IgD-negative memory B cell (primary cell): ENCODE measurements around the gene DNAAF3. TPM values are rescaled to one million over a fixed set of nuclear protein-coding genes. Genes with fewer than 3 reads are reported as not detected.
"Not testable (repeated sequence)": the region's sequence is repeated elsewhere in the genome, so short reads cannot be mapped to it uniquely, and the experiment has no call there.

ENCODE experiments used
- H3K27ac Mint-ChIP-seq, 3 donors: one replicate each; pipeline ENCODE4 v1.8.0; 2020 to 2022; ENCODE audit warnings: mild to moderate bottlenecking in 3 of 3, mixed read lengths in 3 of 3, moderate library complexity in 1 of 3
- H3K27me3 Mint-ChIP-seq: one replicate; pipeline ENCODE4 v1.8.0; 2021; ENCODE audit warnings: mixed read lengths
- H3K36me3 Mint-ChIP-seq: one replicate; pipeline ENCODE4 v1.8.0; 2020; ENCODE audit warnings: mild to moderate bottlenecking, mixed read lengths
- H3K4me1 Mint-ChIP-seq, 3 donors: one replicate each; pipeline ENCODE4 v1.8.0; 2020 to 2022; ENCODE audit warnings: mixed read lengths in 3 of 3, mild to moderate bottlenecking in 1 of 3
- H3K4me3 Mint-ChIP-seq, 4 donors: one replicate each; pipeline ENCODE4 v1.8.0; 2020 to 2022; ENCODE audit warnings: mild to moderate bottlenecking in 4 of 4, mixed read lengths in 4 of 4, moderate library complexity in 3 of 4
- H3K9me3 Mint-ChIP-seq, 3 donors: one replicate each; pipeline ENCODE4 v1.8.0; 2020 to 2021; ENCODE audit warnings: mixed read lengths in 3 of 3, mild to moderate bottlenecking in 1 of 3
- polyA plus RNA-seq: library from polyadenylated mRNA; unstranded; fragments of 300-500 nt; fragmentation: Illumina TruSeq; gene quantifications from one replicate; pipeline ENCODE4 v1.2.3, GENCODE V29; 2021

The DNAAF3 gene
- polyA plus RNA-seq: not detected

DNA sequence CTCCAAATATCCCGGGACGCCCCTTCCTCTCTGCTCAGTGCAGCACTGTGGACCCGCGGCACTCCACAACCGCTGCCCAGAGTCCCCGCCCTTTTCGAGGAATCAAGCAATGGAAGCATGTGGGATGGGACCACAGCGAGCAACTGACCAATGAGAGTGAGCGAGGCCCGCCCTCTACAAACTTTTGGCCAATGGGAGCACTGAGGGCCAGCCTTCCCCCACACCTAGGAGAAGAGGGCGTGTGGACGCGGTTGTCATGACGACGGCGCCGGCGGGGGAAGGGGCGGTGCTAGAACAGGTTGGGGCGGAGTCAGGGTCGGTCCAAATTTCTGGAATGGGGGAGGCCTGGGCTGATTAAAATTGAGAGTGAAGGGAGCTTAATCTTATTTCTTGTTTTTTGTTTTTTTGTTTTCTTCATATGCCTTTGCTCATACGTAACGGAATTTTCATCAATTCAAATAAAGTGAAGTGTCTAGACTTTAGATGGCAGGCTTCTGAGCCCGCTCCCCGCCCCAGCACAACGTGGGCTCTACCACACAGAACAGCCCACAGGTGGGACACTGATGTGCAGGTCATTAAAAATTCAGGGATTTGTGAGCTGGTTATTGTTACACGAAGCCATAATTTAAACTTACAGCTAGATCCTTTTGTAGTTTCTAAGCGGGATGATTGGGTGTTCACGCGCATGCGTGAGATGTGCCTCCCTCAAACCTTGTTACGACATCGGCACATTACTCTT is at the start of gene DNAAF3:
DNAAF3 (minus strand) TSS at position 84 of the 739 bp plus-strand sequence. CDS start 200 bp downstream, outside the sequence.
- no peaks in the 10 kb centered on the region for H3K36me3 Mint-ChIP-seq
- H3K4me3 Mint-ChIP-seq: peak within 1 kb of the TSS in 3 of 4 donors; percentile 25 to 76 (median 69)
- peaks cover 0 to 8% (median 8%) of the 10 kb centered on the region in 3 donors for H3K4me1 Mint-ChIP-seq
- peaks cover 3 to 4% (median 3%) of the 10 kb centered on the region in 3 donors for H3K9me3 Mint-ChIP-seq
- peak within 1 kb of the TSS; percentile 25 to 85 (median 64) for H3K27ac Mint-ChIP-seq
- peaks cover 49% of the 10 kb centered on the region for H3K27me3 Mint-ChIP-seq

DNA sequence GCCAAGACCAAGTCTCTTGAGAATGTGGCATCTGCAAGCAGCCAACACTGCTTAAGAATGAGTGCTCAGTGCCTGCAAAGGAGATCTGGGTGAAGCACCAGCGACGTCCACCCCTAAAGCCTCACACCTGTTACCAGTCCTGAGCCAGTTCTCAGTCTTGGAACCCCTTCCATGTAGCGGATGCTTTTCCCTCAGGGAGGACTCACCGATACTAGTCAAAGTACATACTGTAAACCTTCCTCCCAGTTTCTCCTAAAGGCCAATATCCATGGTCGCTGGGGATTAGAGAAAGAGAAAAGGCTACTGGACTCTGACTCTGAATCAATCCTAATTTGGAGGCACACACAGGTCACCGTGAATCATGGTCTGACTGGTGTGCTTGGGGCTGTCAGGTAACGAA is 47.1 kb upstream of the DNAAF3 start:
- Mint-ChIP-seq H3K27me3 (peaks cover 18% of the 10 kb centered on the region), H3K4me3 (peak overlapping the region in 1 of 4 donors; percentile 41), H3K27ac (no peak overlapping the region), H3K9me3 (peaks cover 5 to 11% (median 5%) of the 10 kb centered on the region in 3 donors), H3K36me3 (peaks cover 1% of the 10 kb centered on the region), H3K4me1 (peaks cover 0 to 6% (median 5%) of the 10 kb centered on the region in 3 donors)

DNA sequence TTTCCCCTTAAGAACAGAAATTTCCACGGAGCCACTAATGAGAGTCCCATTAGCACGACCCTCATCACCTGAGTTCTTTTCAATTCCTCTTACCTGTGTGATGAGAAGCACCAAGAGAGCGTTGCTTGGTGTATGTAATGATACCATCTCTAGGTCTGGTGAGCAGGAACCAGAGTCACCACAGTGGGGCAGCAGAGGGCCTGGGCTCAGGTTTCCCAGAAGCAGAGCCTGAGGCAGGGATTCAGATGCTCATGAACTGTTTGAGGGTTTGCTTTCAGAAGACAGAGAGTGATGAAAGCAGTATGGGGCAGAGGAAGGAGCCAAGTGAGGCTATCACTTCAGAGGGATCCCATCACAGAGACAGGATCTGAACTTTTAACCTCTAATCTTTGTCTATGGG is 46.0 kb upstream of the DNAAF3 start:
- H3K36me3 Mint-ChIP-seq: peaks cover 1% of the 10 kb centered on the region
- H3K4me1 Mint-ChIP-seq: peaks cover 0 to 6% (median 5%) of the 10 kb centered on the region in 3 donors
- no peak overlapping the region for H3K27ac Mint-ChIP-seq
- H3K4me3 Mint-ChIP-seq: no peak overlapping the region
- peaks cover 18% of the 10 kb centered on the region for H3K27me3 Mint-ChIP-seq
- peaks cover 5 to 11% (median 5%) of the 10 kb centered on the region in 3 donors for H3K9me3 Mint-ChIP-seq

DNA sequence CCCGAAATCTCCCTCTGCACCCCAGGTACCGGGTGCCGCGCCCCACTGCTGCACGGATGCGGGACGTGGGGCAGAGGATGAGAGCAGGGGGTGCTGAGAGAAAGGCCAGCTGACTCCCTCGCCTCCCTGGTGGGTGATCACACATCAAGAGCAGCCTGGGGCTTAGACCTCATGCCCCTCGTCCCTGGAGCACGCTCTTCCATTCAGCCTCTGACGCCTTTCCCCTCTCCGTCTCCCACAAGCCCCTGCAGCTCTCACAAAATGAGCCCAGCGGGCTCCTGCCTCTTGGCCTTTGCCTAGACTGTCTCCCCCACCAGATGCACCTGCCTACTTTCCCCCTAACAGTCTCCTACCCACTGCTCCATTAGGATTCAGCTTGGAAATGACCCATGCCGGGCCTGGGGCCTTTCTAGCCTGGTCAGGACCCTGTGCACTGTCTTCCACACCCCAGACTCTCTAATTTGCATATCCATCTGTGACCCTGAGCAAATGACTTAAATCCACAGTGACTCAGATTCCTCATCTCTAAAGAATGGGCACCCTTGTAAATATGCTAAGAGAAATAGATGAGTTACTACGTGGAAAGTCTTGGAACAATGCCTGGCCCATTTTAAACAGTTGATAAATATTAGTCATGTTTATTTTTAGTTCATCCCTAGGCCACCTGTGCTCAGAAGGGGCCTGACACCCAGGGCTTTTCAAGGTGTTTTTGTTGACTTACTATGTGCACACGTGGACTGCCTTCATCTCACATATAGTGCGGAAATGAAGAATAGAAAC is 43.5 kb upstream of the DNAAF3 start:
- peaks cover 14% of the 10 kb centered on the region for H3K27me3 Mint-ChIP-seq
- peak overlapping the region in 1 of 3 donors; percentile 62 for H3K27ac Mint-ChIP-seq
- no peak overlapping the region for H3K4me3 Mint-ChIP-seq
- H3K36me3 Mint-ChIP-seq: no peaks in the 10 kb centered on the region
- H3K4me1 Mint-ChIP-seq: peaks cover 0 to 3% (median 0%) of the 10 kb centered on the region in 3 donors
- H3K9me3 Mint-ChIP-seq: peaks cover 5 to 11% (median 5%) of the 10 kb centered on the region in 3 donors

DNA sequence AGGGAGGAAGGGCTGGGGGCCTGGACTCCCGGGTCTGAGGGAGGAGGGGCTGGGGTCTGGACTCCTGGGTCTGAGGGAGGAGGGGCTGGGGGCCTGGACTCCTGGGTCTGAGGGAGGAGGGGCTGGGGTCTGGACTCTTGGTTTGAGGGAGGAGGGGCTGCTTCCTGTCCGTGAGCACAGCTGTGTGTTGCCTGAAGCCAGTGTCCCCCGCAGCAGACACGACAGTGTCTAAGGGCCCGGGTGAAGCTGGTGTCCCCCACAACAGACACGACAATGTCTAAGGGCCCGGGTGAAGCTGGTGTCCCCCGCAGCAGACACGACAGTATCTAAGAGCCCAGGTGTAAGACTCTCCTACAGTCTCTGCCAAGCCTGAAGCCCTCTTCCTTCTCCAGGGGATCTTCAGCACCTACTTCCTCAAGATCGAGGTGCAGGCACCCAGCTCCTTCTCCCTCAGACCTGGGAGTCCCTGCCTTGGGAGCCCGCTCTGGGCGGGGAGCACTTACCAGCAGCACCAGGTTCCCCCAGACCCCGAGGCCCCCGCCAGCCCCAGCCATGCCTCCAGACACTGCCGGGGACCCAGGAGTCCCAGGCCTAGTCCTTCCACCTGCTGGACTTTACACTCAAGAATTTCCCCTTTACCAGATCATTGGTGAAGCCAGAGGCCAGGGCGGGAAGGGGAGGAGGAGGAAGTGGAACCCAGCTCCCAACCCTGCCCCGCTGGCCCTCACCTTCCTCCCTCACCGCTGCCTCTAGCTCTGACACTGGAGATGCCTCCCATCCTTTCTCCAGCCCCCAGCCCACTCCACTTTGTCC is 42.7 kb upstream of the DNAAF3 start, which contains the start of gene PTPRH:
PTPRH (minus strand) TSS at position 622 of the 813 bp plus-strand sequence; CDS start at position 554, 68 bp downstream.
- Mint-ChIP-seq H3K9me3 (peaks cover 5 to 9% (median 5%) of the 10 kb centered on the region in 3 donors), H3K27me3 (peaks cover 18% of the 10 kb centered on the region), H3K27ac (peak within 1 kb of the TSS in 1 of 3 donors; percentile 62), H3K4me1 (peaks cover 0 to 3% (median 0%) of the 10 kb centered on the region in 3 donors), H3K36me3 (no peaks in the 10 kb centered on the region), H3K4me3 (no peak within 1 kb of the TSS)

DNA sequence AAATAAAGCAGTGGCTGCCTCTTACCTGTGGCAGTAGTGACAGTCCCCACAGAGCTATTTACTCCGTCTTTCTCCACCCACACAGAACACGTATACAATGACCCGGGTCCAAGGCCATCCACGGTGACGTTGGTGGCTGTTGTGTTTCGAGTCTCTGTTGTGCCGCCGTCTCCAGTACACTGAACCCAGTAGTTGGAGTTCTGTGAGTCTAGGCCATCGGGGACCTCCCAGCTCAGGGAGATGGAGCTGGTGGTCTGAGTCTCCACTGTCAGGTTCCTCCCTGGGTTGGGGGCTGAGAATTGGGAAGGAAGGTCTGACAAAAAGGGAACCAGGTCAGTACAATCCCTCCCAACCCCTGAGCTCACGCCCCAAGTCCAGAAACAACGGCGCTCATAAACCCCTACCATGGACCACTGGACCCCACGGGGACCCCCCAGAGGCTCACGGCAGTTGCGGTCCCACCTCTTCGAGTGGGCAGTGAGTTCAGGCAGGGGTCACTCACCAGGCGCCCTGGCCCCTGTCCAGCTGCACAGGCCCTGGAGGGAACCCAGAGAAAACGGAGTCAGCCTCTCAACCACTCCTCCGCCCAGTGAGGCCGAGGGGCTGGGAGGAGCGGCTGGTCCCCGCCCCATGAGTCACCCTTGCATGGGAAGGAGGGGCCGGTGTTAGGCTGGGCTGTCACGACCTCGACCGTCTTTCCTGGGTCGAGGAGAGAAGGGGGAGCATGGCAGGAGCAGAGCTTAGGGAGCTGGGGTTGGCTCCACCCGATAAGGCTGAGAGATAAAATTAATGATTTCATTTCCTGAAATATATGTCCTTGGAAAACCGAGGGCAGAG is 40.5 kb upstream of the DNAAF3 start:
- Mint-ChIP-seq H3K9me3 (peaks cover 0 to 3% (median 0%) of the 10 kb centered on the region in 3 donors), H3K4me3 (no peak overlapping the region), H3K27ac (peak overlapping the region in 1 of 3 donors; percentile 39), H3K4me1 (peaks cover 0 to 3% (median 1%) of the 10 kb centered on the region in 3 donors), H3K27me3 (peaks cover 26% of the 10 kb centered on the region), H3K36me3 (no peaks in the 10 kb centered on the region)

DNA sequence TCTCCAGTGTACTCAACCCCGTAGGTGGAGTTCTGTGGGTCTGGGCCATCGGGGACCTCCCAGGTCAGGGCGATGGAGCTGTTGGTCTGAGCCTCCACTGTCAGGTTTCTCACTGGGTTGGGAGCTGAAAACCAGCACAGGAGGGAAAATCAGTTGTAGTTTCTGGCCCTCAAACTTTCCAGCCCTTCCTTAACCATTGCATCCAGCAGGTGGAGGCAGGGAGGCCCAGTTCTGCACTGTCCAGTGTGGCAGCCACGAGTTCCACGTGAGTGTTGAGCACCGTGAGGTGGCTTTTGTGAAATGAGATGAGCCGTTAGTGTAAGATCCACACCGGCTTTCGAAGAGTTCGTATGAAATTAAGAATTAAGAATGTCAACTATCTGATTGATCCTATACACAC is 35.8 kb upstream of the DNAAF3 start:
- not testable (repeated sequence) for H3K36me3 Mint-ChIP-seq, H3K27ac Mint-ChIP-seq, H3K9me3 Mint-ChIP-seq, H3K4me3 Mint-ChIP-seq, H3K4me1 Mint-ChIP-seq
- H3K27me3 Mint-ChIP-seq: peaks cover 27% of the 10 kb centered on the region

DNA sequence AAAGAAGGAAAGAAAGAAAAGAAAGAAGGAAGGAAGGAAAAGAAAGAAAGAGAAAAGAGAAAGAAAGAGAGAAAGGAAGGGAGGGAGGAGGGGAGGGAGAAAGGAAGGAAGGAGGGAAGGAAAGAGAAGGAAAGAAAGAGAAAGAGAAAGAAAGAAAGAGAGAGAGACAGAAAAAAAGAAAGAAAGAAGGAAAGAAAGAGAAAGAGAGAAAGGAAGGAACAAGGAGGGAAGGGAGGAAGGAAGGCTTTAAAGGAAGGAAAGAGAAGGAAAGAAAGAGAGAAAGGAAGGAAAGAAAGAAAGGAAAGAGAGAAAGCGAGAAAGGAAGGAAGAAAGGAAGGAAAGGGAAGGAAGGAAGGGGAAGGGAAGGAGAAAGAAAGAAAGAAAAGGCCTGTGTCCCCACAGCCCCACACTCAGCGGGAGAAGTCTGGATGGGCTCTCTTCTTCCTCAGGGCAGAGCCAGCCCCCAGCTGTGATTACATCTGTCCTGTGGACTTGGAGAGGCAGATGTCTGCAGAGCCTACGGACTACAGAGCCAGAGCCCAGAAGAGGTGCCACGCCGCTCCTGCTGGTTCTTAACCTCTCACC is 33.3 kb upstream of the DNAAF3 start:
- Mint-ChIP-seq H3K4me1 (peaks cover 0 to 4% (median 0%) of the 10 kb centered on the region in 3 donors), H3K36me3 (peaks cover 1% of the 10 kb centered on the region), H3K4me3 (no peak overlapping the region), H3K27me3 (peaks cover 19% of the 10 kb centered on the region), H3K9me3 (peaks cover 0 to 3% (median 0%) of the 10 kb centered on the region in 3 donors), H3K27ac (no peak overlapping the region)

DNA sequence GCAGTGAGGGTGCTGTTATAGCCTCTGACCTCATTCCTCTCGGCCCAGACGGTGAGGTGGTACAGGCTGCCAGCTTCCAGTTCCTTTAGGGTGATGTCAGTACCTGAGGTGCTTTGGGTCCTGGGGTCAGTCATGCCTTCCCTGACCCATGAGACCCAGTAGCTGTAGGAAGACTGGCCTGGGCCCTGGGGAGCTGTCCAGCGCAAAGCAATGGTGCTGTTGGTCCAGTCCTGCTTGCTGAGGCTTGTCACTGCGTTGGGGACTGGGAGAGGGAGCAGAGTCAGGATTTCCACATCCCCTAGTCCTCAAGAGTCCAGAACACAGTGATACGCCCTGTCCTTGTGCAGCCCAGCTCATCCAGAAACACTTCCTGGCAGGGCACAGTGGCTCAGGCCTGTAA is 32.2 kb upstream of the DNAAF3 start:
- Mint-ChIP-seq H3K4me1 (peaks cover 0 to 4% (median 0%) of the 10 kb centered on the region in 3 donors), H3K4me3 (no peak overlapping the region), H3K27ac (no peak overlapping the region), H3K27me3 (peaks cover 14% of the 10 kb centered on the region), H3K9me3 (peaks cover 0 to 3% (median 0%) of the 10 kb centered on the region in 3 donors), H3K36me3 (peaks cover 1% of the 10 kb centered on the region)

DNA sequence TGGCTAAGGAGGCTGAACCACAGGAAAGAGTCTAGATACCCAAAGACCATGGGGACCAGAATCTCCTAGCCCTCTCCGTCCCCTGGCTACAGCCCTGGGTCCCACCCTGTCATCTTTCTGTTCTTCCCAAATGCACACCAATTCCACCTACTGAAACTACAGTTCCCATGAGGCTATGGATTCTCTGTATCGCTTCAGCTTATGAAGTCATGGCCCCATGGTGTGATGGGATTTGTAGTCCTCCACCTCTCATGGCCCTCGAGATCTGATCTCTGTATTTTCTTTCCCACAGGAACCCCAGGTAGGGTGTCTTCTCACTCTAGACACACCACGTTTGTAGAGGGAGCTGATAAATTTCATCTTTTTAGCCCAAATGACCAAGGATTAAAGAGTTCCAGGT is 31.1 kb upstream of the DNAAF3 start:
- Mint-ChIP-seq H3K27ac (no peak overlapping the region), H3K4me3 (no peak overlapping the region), H3K9me3 (peaks cover 0 to 3% (median 0%) of the 10 kb centered on the region in 3 donors), H3K4me1 (peaks cover 0 to 3% (median 0%) of the 10 kb centered on the region in 3 donors), H3K27me3 (peaks cover 17% of the 10 kb centered on the region), H3K36me3 (peaks cover 1% of the 10 kb centered on the region)

DNA sequence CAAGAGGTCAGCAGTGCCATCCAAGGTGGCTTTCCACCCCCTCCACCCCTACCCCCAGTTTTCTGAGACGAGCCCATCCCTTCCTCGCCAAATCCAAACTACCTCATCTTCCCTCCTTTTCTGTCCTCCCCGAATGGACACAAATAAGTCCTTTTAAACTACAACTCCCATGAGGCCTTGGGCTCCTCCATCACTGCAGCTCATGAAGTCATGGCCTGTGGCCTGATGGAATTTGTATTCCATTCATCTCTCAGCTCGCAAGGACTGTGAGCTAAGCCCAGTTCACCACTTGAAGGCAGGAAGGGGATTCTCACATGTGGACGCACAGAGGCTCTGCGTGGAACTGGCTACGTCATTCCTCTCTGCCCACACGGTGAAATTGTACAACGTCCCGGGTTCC is 30.4 kb upstream of the DNAAF3 start:
- Mint-ChIP-seq H3K4me3 (no peak overlapping the region), H3K36me3 (peaks cover 1% of the 10 kb centered on the region), H3K9me3 (peaks cover 0 to 3% (median 0%) of the 10 kb centered on the region in 3 donors), H3K4me1 (peaks cover 0 to 3% (median 0%) of the 10 kb centered on the region in 3 donors), H3K27me3 (peaks cover 17% of the 10 kb centered on the region), H3K27ac (no peak overlapping the region)

DNA sequence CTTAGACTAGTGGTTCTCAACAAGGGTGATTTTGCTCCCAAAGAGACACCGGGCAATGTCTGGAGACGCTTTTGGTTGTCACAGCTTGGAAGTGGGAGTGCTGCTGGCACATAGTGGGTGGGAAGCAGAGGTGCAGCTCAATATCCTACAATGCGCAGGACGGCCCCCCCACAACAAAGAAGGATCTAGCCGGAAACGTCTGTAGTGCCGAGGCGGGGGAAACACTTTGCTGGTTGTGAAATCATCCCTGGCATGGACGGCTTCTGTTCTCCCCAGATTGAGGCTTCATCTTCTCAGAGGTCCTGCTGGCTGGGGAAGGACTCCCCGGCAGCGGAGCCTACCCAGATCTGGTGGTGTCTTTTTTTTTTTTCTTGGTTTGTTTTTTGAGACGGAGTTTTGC is 27.1 kb upstream of the DNAAF3 start:
- no peak overlapping the region for H3K4me3 Mint-ChIP-seq
- H3K36me3 Mint-ChIP-seq: peaks cover 1% of the 10 kb centered on the region
- no peak overlapping the region for H3K27ac Mint-ChIP-seq
- H3K27me3 Mint-ChIP-seq: peaks cover 16% of the 10 kb centered on the region
- peaks cover 0 to 3% (median 0%) of the 10 kb centered on the region in 3 donors for H3K9me3 Mint-ChIP-seq
- H3K4me1 Mint-ChIP-seq: peaks cover 0 to 2% (median 0%) of the 10 kb centered on the region in 3 donors

DNA sequence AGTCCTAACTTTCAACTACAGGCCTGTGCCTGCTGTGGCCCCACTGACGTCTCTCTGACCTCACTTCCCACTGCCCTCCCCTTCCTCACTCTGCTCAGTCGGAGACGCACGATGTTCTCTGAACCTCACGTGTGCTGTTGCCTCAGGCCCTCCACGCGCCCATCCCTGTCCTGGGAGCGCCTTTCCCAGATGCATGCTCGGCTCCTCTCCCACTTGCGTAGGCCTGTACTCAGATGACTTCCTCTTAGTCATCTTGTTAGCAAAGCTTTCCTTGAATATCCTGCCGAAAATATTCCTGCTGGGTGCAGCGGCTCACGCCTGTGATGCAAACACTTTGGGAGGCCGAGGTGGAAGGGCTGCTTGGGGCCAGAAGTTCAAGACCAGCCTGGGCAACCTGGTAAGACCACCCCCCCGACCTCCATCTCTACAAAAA is 23.0 kb upstream of the DNAAF3 start:
- Mint-ChIP-seq H3K36me3 (no peaks in the 10 kb centered on the region), H3K27ac (no peak overlapping the region), H3K4me1 (peaks cover 0 to 2% (median 0%) of the 10 kb centered on the region in 3 donors), H3K27me3 (peaks cover 21% of the 10 kb centered on the region), H3K4me3 (no peak overlapping the region), H3K9me3 (no peaks in the 10 kb centered on the region)
